DMS114 treated with DMSO at 0.1 percent for 48 hours (cell line): ENCODE results near the gene MX1.

Source experiments
- DNase-seq: peaks from one replicate; lab custom pipeline; 2025; ENCODE audit not compliant: unreplicated experiment; lab: John Stamatoyannopoulos, UW

Gene MX1

DNA sequence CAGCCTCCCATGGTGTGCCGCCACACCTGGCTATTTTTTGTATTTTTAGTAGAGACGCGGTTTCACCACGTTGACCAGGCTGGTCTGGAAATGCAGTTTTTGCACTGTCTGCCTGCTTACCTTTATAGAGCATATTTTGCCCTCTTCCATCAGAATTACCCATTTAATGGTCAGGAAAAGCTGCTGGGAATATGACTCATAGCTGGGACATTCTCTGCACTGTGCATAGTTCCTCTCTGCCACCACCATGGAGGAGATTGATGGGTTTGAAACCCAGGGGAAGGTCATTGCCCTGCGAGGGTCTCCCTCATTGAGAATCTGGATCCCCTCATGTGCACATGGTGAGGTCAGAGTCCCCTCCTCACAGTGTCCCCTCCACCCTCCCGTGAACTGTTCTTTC, 32.1 kb downstream of the MX1 start:
- DNase-seq = no peak

DNA sequence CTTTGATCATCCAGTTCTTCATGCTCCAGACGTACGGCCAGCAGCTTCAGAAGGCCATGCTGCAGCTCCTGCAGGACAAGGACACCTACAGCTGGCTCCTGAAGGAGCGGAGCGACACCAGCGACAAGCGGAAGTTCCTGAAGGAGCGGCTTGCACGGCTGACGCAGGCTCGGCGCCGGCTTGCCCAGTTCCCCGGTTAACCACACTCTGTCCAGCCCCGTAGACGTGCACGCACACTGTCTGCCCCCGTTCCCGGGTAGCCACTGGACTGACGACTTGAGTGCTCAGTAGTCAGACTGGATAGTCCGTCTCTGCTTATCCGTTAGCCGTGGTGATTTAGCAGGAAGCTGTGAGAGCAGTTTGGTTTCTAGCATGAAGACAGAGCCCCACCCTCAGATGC, 32.5 kb downstream of the MX1 start:
- no peak for DNase-seq

- DNase-seq = no peak
Observed at GRCh38 chr21:41459884-41460534, 34.0 kb downstream of the MX1 start.

GRCh38 chr21:41460578-41461527, 34.8 kb downstream of the MX1 start:
- DNase-seq = peak; percentile 44

- DNase-seq = no peak
Observed at GRCh38 chr21:41465176-41465781, 39.2 kb downstream of the MX1 start.

- DNase-seq = no peak
Observed at GRCh38 chr21:41466024-41466820, 40.2 kb downstream of the MX1 start.

- DNase-seq = no peak
Observed at GRCh38 chr21:41470054-41470453, 44.0 kb downstream of the MX1 start.

DNA sequence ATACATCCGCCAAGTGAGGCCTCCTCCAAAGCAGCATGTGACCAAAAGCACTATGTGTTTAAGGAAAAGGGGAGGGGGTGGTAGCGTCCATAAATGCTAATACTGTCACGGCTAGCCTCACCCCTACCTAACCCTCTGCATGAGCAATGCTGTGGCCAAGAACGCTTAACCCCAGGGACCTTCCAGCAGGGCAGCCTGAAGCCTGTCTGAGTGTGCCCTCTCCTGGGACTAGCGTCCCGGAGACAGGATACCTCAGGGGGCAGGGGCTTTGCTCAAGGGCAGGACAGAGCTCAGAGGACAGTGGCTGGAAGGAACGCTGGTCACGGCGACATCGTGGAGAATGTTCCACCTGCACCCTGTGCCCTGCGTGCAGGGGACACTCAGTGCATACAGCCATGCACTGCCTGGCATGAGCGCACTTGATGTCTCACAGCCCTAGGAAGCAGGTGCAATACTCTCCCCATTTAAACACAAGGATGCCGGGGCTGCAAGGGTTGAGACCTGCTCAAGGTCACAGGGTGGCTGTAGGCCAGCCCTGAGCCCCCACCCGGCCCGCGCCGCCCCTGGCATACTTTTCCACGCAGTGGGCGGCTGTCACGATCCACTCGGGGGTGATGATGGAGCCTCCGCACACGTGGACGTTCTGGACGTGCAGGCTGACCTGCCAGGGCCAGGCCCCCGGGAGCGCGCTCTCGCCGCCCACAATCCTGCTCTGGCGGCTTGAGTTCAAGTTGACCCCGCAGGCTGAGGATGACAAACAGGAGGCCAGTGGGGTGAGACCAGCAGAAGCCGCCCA, 46.9 kb downstream of the MX1 start:
- DNase-seq = no peak

DNA sequence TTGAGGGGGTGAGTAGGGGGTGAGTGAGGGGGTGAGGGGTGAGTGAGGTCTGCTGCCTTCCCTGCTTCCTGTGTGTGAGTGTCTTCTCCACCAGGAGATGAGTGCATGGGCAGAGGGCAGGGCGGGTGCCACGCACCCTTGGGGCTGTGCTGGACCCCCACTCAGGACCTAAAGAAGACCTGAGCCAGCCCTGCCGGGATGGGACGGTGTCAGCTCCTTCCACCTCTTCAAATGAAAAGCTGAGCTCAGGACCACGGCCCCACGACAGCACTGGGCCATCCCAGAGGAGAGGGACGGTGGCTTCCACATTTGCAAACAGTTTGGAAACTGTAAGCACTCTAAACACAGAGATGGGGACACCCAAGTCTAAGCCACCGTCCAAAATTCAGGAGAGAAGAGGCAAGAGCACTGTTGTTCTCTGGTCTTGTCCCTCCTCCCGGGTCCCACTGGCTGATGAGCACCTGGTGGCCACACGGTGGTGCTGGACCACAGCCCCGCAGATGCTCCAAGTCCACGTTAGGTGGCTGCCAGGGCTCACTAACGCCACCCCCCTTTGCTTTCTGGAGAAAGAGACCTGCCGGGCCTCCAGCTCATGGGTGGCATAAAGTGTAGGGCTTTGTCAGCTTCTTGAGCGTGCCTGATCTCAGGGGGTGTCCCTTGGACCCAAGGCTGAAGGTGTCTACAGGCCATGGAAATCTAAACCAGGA, 49.8 kb downstream of the MX1 start:
- no peak for DNase-seq

DNA sequence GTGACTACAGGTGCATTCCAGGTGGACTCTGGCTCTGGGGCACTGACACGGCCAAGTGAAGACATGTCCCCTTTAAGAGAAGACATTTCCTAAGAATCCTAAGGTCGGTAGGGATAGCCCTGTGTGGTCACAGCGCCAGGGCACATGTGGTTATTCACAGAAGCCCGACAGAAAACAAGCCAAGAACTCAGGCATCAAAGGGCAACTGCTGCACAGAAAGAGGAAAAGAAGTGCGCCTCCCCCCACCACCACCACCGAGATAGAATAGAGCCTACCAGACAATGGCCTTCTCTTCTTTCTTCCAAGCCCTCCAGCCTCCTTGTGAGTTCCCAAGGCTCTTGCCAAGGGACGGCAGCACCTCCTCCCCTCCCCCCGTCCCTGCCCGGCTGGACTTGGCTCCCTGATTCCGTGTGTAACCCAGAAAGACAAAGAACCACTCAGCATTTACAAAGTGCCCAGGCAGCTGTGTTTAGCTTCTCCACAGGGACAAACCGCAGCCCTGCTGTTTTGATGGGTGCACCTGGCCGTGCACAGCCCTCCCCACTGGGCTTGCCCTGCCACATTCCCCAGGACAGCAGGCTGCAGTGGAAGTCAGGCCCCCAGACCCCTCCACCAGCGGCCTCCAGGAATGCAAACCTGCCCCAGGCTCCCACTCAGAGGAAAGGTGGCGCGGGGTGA, 51.7 kb downstream of the MX1 start:
- DNase-seq = no peak

DNA sequence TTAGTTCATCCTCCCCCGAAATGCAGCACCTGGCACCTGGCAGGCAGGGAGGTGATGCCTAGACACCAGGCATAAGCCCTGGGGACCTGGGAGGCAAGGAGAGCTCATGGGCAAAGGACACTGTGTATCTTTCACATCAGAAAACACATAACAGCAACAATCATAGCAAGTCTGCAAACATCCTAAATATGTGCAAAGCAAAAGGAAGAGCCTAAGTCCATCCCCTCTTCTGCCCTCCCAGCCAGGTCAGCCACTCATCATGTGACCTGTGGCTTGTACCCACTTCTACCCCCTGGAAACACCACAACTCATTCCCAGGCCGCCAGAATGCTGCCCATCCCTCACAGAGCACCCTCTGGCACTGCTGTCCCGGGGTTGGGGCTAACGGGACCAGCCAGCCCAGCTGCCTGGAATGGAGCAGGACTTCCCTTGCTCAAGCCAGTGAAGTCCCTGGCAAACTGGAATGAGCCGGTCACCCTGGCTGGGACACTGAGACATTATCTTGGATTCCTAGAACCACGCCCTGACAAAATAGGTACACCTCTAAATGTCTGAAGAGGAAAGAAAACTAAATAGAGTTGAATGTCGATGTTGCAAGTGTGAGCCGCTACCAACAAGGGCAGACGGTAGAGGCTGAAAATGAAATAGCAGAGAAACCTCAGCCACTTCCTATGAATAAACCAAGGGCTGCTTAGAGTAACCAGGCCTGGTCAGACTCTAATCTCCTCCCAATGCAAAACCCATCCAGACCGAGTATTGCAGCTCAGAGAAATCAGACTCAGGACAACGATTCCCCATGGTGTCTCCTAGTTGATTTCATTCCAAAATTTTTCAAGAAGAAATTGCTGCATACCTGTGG, 52.5 kb downstream of the MX1 start:
- DNase-seq = no peak

- DNase-seq = no peak
Observed at GRCh38 chr21:41479686-41480085, 53.6 kb downstream of the MX1 start.

DNA sequence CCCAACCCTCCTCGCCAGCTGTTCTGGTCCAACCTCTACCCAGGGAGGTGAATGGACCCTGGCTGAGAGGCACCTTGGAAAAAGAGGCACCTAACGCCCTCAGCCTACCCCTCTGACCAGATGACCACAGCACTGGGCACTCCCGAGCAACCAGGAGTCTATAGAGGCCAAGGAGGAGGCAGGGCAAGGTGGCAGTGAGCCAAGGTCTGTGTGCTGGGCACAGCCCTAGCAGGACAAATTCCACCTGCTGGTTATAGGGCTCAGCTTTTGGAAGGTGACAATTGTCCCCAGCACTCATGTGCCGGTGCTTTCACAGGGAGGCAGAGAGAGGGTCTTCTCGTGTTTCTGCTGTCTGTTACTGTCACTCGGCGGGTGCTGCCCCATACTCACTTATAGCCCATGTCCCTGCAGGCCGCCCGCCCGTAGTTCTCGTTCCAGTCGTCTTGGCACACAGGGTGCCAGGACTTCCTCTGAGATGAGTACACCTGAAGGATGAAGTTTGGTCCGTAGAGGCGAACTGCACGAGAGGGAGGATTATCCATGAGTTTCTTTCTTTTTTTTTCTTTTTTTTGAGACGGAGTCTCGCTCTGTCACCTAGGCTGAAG, 54.1 kb downstream of the MX1 start:
- no peak for DNase-seq

- DNase-seq = no peak
Observed at GRCh38 chr21:41481191-41481590, 55.2 kb downstream of the MX1 start.

GRCh38 chr21:41482301-41482700, 56.3 kb downstream of the MX1 start:
- no peak for DNase-seq

GRCh38 chr21:41482980-41483379, 56.9 kb downstream of the MX1 start:
- no peak for DNase-seq

DNA sequence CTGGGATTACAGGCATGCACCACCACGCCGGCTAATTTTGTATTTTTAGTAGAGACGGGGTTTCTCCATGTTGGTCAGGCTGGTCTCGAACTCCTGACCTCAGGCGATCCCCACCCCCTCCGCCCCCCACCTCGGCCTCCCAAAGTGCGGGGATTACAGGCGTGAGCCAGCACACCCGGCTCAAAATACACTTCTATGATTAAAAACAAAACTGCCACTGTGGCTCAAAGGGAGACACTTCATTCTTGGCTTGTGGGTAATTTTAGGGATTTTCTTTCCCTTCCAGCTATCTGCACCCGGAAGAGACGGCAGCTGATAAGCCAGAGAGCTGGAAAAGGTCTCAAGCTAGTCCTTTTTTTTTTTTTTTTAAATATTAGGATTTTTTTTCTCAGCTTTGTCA, 57.4 kb downstream of the MX1 start:
- no peak for DNase-seq

- DNase-seq = no peak
Observed at GRCh38 chr21:41483973-41484372, 57.9 kb downstream of the MX1 start.
